Islet of Langerhans (tissue), 1 donor: ENCODE measurements around the gene RYR2.
"Not testable (repeated sequence)": the region's sequence is repeated elsewhere in the genome, so short reads cannot be mapped to it uniquely, and the experiment has no call there.

Source experiments
- FAIRE-seq: peaks from one replicate; lab custom pipeline; 2011; peaks lifted over from hg19 to GRCh38; lab: Jason Lieb, UNC

The RYR2 gene

GRCh38 chr1:237084341-237085077, 42.5 kb downstream of the RYR2 start:
- no peak for FAIRE-seq

- FAIRE-seq: no peak
These were observed 49.7 kb downstream of the RYR2 start for GRCh38 chr1:237091691-237092090.

GRCh38 chr1:237093691-237094090, 51.7 kb downstream of the RYR2 start:
- FAIRE-seq: no peak

- no peak for FAIRE-seq
These were observed 56.6 kb downstream of the RYR2 start for GRCh38 chr1:237098541-237098940.

GRCh38 chr1:237103021-237103420, 61.0 kb downstream of the RYR2 start:
- no peak for FAIRE-seq

GRCh38 chr1:237104096-237104495, 62.1 kb downstream of the RYR2 start:
- no peak for FAIRE-seq

GRCh38 chr1:237105826-237106225, 63.8 kb downstream of the RYR2 start:
- FAIRE-seq: no peak

GRCh38 chr1:237108297-237109040, 66.5 kb downstream of the RYR2 start:
- FAIRE-seq: no peak

GRCh38 chr1:237111807-237112206, 69.8 kb downstream of the RYR2 start:
- no peak for FAIRE-seq

GRCh38 chr1:237112663-237113062, 70.7 kb downstream of the RYR2 start:
- FAIRE-seq: no peak

- no peak for FAIRE-seq
These were observed 73.1 kb downstream of the RYR2 start for GRCh38 chr1:237115035-237115434.

- FAIRE-seq: no peak
These were observed 77.1 kb downstream of the RYR2 start for GRCh38 chr1:237119091-237119490.

GRCh38 chr1:237120683-237121082, 78.7 kb downstream of the RYR2 start:
- FAIRE-seq: no peak

GRCh38 chr1:237124856-237125462, 83.0 kb downstream of the RYR2 start:
- no peak for FAIRE-seq

- no peak for FAIRE-seq
These were observed 84.2 kb downstream of the RYR2 start for GRCh38 chr1:237126180-237126579.

- not testable (repeated sequence) for FAIRE-seq
These were observed 85.3 kb downstream of the RYR2 start for GRCh38 chr1:237127301-237127700.

GRCh38 chr1:237133921-237134320, 91.9 kb downstream of the RYR2 start:
- FAIRE-seq: no peak

GRCh38 chr1:237134929-237135328, 92.9 kb downstream of the RYR2 start:
- FAIRE-seq: no peak

- FAIRE-seq: no peak
These were observed 96.6 kb downstream of the RYR2 start for GRCh38 chr1:237138551-237138950.

- FAIRE-seq: no peak
These were observed 97.7 kb downstream of the RYR2 start for GRCh38 chr1:237139732-237140131.

- no peak for FAIRE-seq
These were observed 99.0 kb downstream of the RYR2 start for GRCh38 chr1:237140986-237141385.

- no peak for FAIRE-seq
These were observed 99.5 kb downstream of the RYR2 start for GRCh38 chr1:237141502-237141901.

GRCh38 chr1:237145379-237146135, 103.6 kb downstream of the RYR2 start:
- no peak for FAIRE-seq
